K562 (cell line): ENCODE data around the gene MACF1. TPM values are rescaled to one million over a fixed set of nuclear protein-coding genes. Genes with fewer than 3 reads are reported as not detected.

ENCODE experiments used
- ATAC-seq: fragments of 200-7000 bp; cut with Tn5 transposase; 3 replicates; pipeline ENCODE4 v1.9.1; 2020; ENCODE audit warnings: moderate library complexity
- BruUV-seq: library from RNA; stranded (reverse); fragments of 400-500 nt; replicated peaks from 2 replicates; lab custom pipeline; 2021; lab: Mats Ljungman, UMichigan
- CTCF ChIA-PET: fragments of 300-600 bp; formaldehyde crosslinking; extraction: SDS; loops from one replicate; lab custom pipeline; 2021; ENCODE audit warnings: low intra/inter-chr PET ratio; lab: Yijun Ruan, JAX
- POLR2A ChIA-PET: fragments of 300-600, 350-650 bp; sonication (Branson Sonifier 250); formaldehyde crosslinking; extraction: SDS; loops from one replicate; lab custom pipeline; 2021; ENCODE audit warnings: antibody characterized with exemption, inconsistent platforms; lab: Yijun Ruan, JAX
- DNase-seq, 4 experiments: peaks; one replicate each; pipeline versions ENCODE4 v3.0.0 to v3.0.0-alpha.2; 2011 to 2018; ENCODE audit warnings: low spot score in 3 of 4, mixed read lengths in 3 of 4; ENCODE audit errors: extremely low read depth in 1 of 4
- FAIRE-seq: peaks from 2 replicates; lab custom pipeline; 2011; peaks lifted over from hg19 to GRCh38; lab: Jason Lieb, UNC
- H2AFZ ChIP-seq: 2 replicates; pipeline ENCODE4 v1.6.0; 2011; ENCODE audit warnings: low read depth, low read length, control low read depth, inconsistent platforms
- H3K27ac ChIP-seq: fragments of 200-600 bp; 3 replicates; pipeline ENCODE4 v1.8.0; 2011; ENCODE audit warnings: low read depth, mild to moderate bottlenecking, control low read depth, inconsistent platforms, low read length, moderate library complexity, mixed read lengths; ENCODE audit errors: extremely low read depth
- H3K27me3 ChIP-seq, 2 experiments: fragments of 300-600 bp in 1 of 2; 2 replicates in 1 of 2; 3 replicates in 1 of 2; pipeline versions ENCODE4 v1.6.0 to v1.8.0; 2011; ENCODE audit warnings: inconsistent platforms in 2 of 2, low read length in 2 of 2, mild to moderate bottlenecking in 1 of 2, mixed read lengths in 1 of 2, moderate library complexity in 1 of 2; ENCODE audit not compliant: control insufficient read depth in 2 of 2, insufficient read depth in 2 of 2
- H3K36me3 ChIP-seq: fragments of 300-600 bp; 3 replicates; pipeline ENCODE4 v1.8.0; 2011; ENCODE audit warnings: mild to moderate bottlenecking, low read length, inconsistent platforms; ENCODE audit not compliant: control insufficient read depth, insufficient read depth
- H3K4me1 ChIP-seq, 2 experiments: fragments of 200-600 bp in 1 of 2; replicated peaks in 1 of 2; 2 replicates in 1 of 2; 3 replicates in 1 of 2; pipeline versions ENCODE4 v1.5.1 to v1.8.0; 2011; ENCODE audit warnings: inconsistent platforms in 2 of 2, low read length in 2 of 2, mild to moderate bottlenecking in 1 of 2, mixed read lengths in 1 of 2, moderate library complexity in 1 of 2; ENCODE audit not compliant: control insufficient read depth in 2 of 2, insufficient read depth in 2 of 2
- H3K4me2 ChIP-seq: 2 replicates; pipeline ENCODE4 v1.6.1; 2011; ENCODE audit warnings: low read length, control low read depth, inconsistent platforms, mixed read lengths; ENCODE audit not compliant: insufficient read depth
- H3K4me3 ChIP-seq: fragments of 200-600 bp; sonication (generic), shearing (Covaris generic); 2 replicates; pipeline ENCODE4 v1.5.1; 2016; ENCODE audit warnings: control low read depth, inconsistent platforms
- H3K79me2 ChIP-seq: fragments of 200-600 bp; 3 replicates; pipeline ENCODE4 v1.8.0; 2011; ENCODE audit warnings: low read length, inconsistent platforms; ENCODE audit not compliant: control insufficient read depth, insufficient read depth
- H3K9ac ChIP-seq, 2 experiments: 2 replicates each; pipeline versions ENCODE4 v1.6.0 to v1.6.1; 2011; ENCODE audit warnings: low read depth in 2 of 2, low read length in 2 of 2, control low read depth in 1 of 2, inconsistent platforms in 1 of 2, mild to moderate bottlenecking in 1 of 2, mixed read lengths in 1 of 2; ENCODE audit not compliant: insufficient read depth in 1 of 2
- H3K9me1 ChIP-seq: one replicate; pipeline ENCODE4 v1.6.0; 2011; ENCODE audit warnings: inconsistent platforms, mild to moderate bottlenecking, low read length, moderate library complexity; ENCODE audit not compliant: control insufficient read depth, insufficient read depth
- H3K9me3 ChIP-seq: replicated peaks from 2 replicates; pipeline ENCODE4 v1.5.1; 2011; ENCODE audit warnings: low read depth, low read length, inconsistent platforms; ENCODE audit not compliant: control insufficient read depth, insufficient read depth
- H4K20me1 ChIP-seq: replicated peaks from 2 replicates; pipeline ENCODE4 v1.6.1; 2011; ENCODE audit warnings: low read length, inconsistent platforms, mixed read lengths; ENCODE audit not compliant: control insufficient read depth, insufficient read depth
- ARNT ChIP-seq, 2 experiments: fragments of 450-650 bp; IDR thresholded peaks; 2 replicates each; pipeline ENCODE4 v1.6.1; 2016; ENCODE audit warnings: mild to moderate bottlenecking in 1 of 2
- ASH1L ChIP-seq: fragments of 450-650 bp; IDR thresholded peaks from 2 replicates; pipeline ENCODE4 v1.6.1; 2018; ENCODE audit warnings: borderline replicate concordance, mild to moderate bottlenecking, low read depth; ENCODE audit not compliant: partially characterized antibody
- C11orf30 ChIP-seq: fragments of 450-650 bp; IDR thresholded peaks from 2 replicates; pipeline ENCODE4 v1.6.1; 2016; ENCODE audit warnings: low read depth, mild to moderate bottlenecking
- CAMTA2 ChIP-seq: fragments of 250-450 bp; sonication (Bioruptor Pico); conservative IDR thresholded peaks from 2 replicates; pipeline ENCODE4 v1.5.1; 2022
- CBFA2T3 ChIP-seq: fragments of 450-650 bp; IDR thresholded peaks from 2 replicates; pipeline ENCODE4 v1.6.1; 2017
- CEBPB ChIP-seq: fragments of 450-650 bp; IDR thresholded peaks from 2 replicates; pipeline ENCODE4 v1.6.1; 2016; ENCODE audit warnings: missing genetic modification characterization, missing compliant biosample characterization
- ETS2 ChIP-seq: IDR thresholded peaks from 2 replicates; pipeline ENCODE4 v1.6.1; 2016; ENCODE audit warnings: borderline replicate concordance, missing genetic modification characterization, mild to moderate bottlenecking, moderate library complexity, missing compliant biosample characterization; ENCODE audit not compliant: poor library complexity, severe bottlenecking
- FUS ChIP-seq: fragments of 200-400 bp; formaldehyde crosslinking; optimal IDR thresholded peaks from 2 replicates; pipeline ENCODE3; 2017; ENCODE audit warnings: low read depth, low read length
- GABPB2 ChIP-seq: fragments of 250-450 bp; sonication (Bioruptor Pico); conservative IDR thresholded peaks from 2 replicates; pipeline ENCODE4 v1.5.1; 2021; ENCODE audit warnings: mild to moderate bottlenecking
- HCFC1 ChIP-seq: IDR thresholded peaks from 2 replicates; pipeline ENCODE4 v1.6.1; 2012; ENCODE audit warnings: low read depth, low read length, improper control_type of control experiment
- HMG20A ChIP-seq: fragments of 450-650 bp; formaldehyde crosslinking; conservative IDR thresholded peaks from 2 replicates; pipeline ENCODE4 v1.4.0; 2020; ENCODE audit warnings: mild to moderate bottlenecking, mixed read lengths
- HNRNPH1 ChIP-seq: fragments of 200-400 bp; formaldehyde crosslinking; optimal IDR thresholded peaks from 2 replicates; pipeline ENCODE3; 2017; ENCODE audit warnings: low read depth, mild to moderate bottlenecking, low read length, moderate library complexity
- MCM3 ChIP-seq: fragments of 450-650 bp; IDR thresholded peaks from 2 replicates; pipeline ENCODE4 v1.6.1; 2016
- MYNN ChIP-seq, 2 experiments: sonication (generic); formaldehyde crosslinking in 1 of 2; IDR thresholded peaks; 2 replicates each; pipeline versions ENCODE4 v1.5.0 to v1.6.1; 2016 to 2020; ENCODE audit warnings: antibody characterized with exemption in 1 of 2, missing genetic modification reagents in 1 of 2
- SFPQ ChIP-seq: fragments of 200-400 bp; formaldehyde crosslinking; IDR thresholded peaks from 2 replicates; pipeline ENCODE4 v1.6.1; 2017; ENCODE audit warnings: mild to moderate bottlenecking, low read depth, low read length, moderate library complexity
- SP1 ChIP-seq: sonication (generic); formaldehyde crosslinking; IDR thresholded peaks from 2 replicates; pipeline ENCODE4 v1.8.1; 2022; ENCODE audit warnings: mild to moderate bottlenecking, missing genetic modification reagents
- SRSF3 ChIP-seq: fragments of 200-400 bp; formaldehyde crosslinking; IDR thresholded peaks from 2 replicates; pipeline ENCODE4 v1.6.1; 2016; ENCODE audit warnings: mild to moderate bottlenecking, low read length, moderate library complexity; ENCODE audit not compliant: insufficient read depth
- ZNF79 ChIP-seq: fragments of 250-450 bp; sonication (Bioruptor Pico); IDR thresholded peaks from 2 replicates; pipeline ENCODE4 v1.4.0; 2020; ENCODE audit warnings: low read depth, mild to moderate bottlenecking, moderate library complexity
- WGBS: fragments of 100-300 bp; shearing (Covaris generic); methylation state at CpG from one replicate; pipeline ENCODE4 v1.1.6; 2016; ENCODE audit warnings: low coverage, mixed read lengths; ENCODE audit not compliant: insufficient coverage; ENCODE audit errors: missing lambda C conversion rate; 5-methylcytosine and 5-hydroxymethylcytosine counted together
- in situ Hi-C: fragments of 300-500 bp; cut with MboI; formaldehyde crosslinking; loops from 4 replicates; pipeline ENCODE4 v1.15.0; 2018; ENCODE audit warnings: inconsistent platforms, mixed read lengths
- intact Hi-C: fragments of 100-400 bp; cut with micrococcal nuclease; formaldehyde crosslinking; loops from 2 replicates; pipeline ENCODE4 v1.14.2; 2022
- polyA plus RNA-seq, 8 experiments: library from polyadenylated mRNA; depleted of rRNA in 4 of 8; stranded (reverse) in 5 of 8; unstranded in 3 of 8; fragments of >200 nt; fragmentation: Nextera tagmentation in 2 of 8; fragmentation: Illumina TruSeq in 1 of 8; extraction: Ambion mirVana in 2 of 8; extraction: Trizol in 1 of 8; gene quantifications; 2 replicates each; pipeline versions ENCODE4 v1.2.1 to v1.2.3, GENCODE V29; 2011 to 2014; ENCODE audit warnings: inconsistent platforms in 1 of 8, missing spikeins in 1 of 8
- total RNA-seq, 7 experiments: library from RNA; depleted of rRNA in 6 of 7; stranded (reverse); fragments of >200 nt in 6 of 7; fragmentation: Illumina TruSeq in 2 of 7; extraction: Trizol in 2 of 7; gene quantifications; 2 replicates each; pipeline versions ENCODE4 v1.2.1 to v1.2.3, GENCODE V29; 2011 to 2021; ENCODE audit warnings: low replicate concordance in 1 of 7

MACF1 gene
- total and polyA plus RNA-seq, 9 of the 15 experiments (the other 6 are each of a cell fraction or from before 2014, with no cell fraction given) = 13.2 to 232 (median 112) TPM

DNA sequence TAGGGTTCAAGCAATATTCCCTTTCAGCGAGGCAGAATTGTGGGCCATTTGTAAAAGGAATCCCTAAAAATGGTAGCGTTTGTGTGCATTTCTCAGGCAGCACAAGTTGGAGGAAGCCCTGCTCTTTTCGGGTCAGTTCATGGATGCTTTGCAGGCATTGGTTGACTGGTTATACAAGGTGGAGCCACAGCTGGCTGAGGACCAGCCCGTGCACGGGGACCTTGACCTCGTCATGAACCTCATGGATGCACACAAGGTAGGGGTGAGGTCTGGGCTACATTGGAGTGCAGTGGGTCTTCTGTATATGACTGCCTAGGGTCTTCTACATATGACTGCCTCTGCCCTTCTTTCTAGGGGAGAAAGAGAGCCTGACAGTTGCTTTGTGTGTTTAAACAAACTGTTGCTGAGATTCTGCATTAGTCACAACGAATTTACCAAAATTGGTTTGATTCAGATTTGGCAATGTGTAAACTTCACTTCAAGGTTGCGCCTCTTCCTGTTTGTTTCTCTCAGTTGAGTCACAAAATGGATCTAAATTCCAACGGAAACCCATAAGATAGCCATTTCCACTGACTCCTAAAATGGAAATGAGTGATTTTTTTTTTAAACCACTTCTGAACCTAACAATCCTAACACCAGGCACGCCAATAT lies 246.6 kb downstream of the MACF1 start:
- H3K9me3 ChIP-seq = no peaks in the 10 kb centered on the region
- H3K4me3 ChIP-seq = no peak overlapping the region
- H3K4me2 ChIP-seq = no peak overlapping the region
- intact Hi-C loops = no loop called here
- 85% methylated on average over 10 of the region's 10 CpGs for WGBS
- H3K4me1 ChIP-seq = no peaks in the 10 kb centered on the region
- H3K27ac ChIP-seq = no peak overlapping the region
- CTCF ChIA-PET = no interaction called here
- H2AFZ ChIP-seq = no peak overlapping the region
- H3K36me3 ChIP-seq = peaks cover 92% of the 10 kb centered on the region
- no peaks in the 10 kb centered on the region for H3K27me3 ChIP-seq
- no peak overlapping the region for H3K9ac ChIP-seq
- no peaks in the 10 kb centered on the region for H3K79me2 ChIP-seq
- no peak for TF ChIP-seq ETS2
- TF ChIP-seq ZNF79 = no peak
- TF ChIP-seq HNRNPH1 = no peak
- no peak for TF ChIP-seq GABPB2 (CRISPR knock-in tag)
- no peak for TF ChIP-seq C11orf30
- no peak for TF ChIP-seq ASH1L
- TF ChIP-seq HCFC1 = no peak
- no peak for TF ChIP-seq HMG20A (CRISPR knock-in tag)
- no peak for TF ChIP-seq CAMTA2
- no peak for TF ChIP-seq SFPQ
- TF ChIP-seq FUS = no peak
- no peak for TF ChIP-seq MYNN (IDR thresholded peaks at IDR 0.05)
- TF ChIP-seq MYNN (CRISPR knock-in tag; IDR thresholded peaks at IDR 0.05) = no peak
- TF ChIP-seq CBFA2T3 = no peak
- TF ChIP-seq SRSF3 = no peak
- no peak for TF ChIP-seq ARNT (IDR thresholded peaks at IDR 0.05)
- TF ChIP-seq SP1 (CRISPR knock-in tag) = no peak
- TF ChIP-seq MCM3 = no peak
- no peak for TF ChIP-seq CEBPB
- TF ChIP-seq, all 486 proteins: peak for 0
- no TSS peak for BruUV-seq
- DNase-seq (no peak), FAIRE-seq (no peak), ATAC-seq (no peak)
- in situ Hi-C loops = no loop called here
- H4K20me1 ChIP-seq = no peaks in the 10 kb centered on the region
- H3K9me1 ChIP-seq = no peaks in the 10 kb centered on the region
- POLR2A ChIA-PET = no interaction called here
